SK-N-SH treated with all-trans-retinoic acid at 6 μM for 48 hours (cell line): ENCODE measurements around the gene PPP2R2C.

Source experiments
- ATAC-seq: fragments of 200-7000 bp; cut with Tn5 transposase; 3 replicates; pipeline ENCODE4 v1.9.1; 2020; ENCODE audit warnings: mild to moderate bottlenecking, moderate library complexity
- ARNTL ChIP-seq: fragments of 450-650 bp; formaldehyde crosslinking; IDR thresholded peaks from 2 replicates; pipeline ENCODE4 v1.5.0; 2020; ENCODE audit warnings: low read depth, mild to moderate bottlenecking, moderate library complexity, borderline replicate concordance
- BACH2 ChIP-seq: fragments of 250-450 bp; sonication (Bioruptor Pico); IDR thresholded peaks from 2 replicates; pipeline ENCODE4 v1.9.0; 2021; ENCODE audit warnings: mild to moderate bottlenecking, borderline replicate concordance
- CSDC2 ChIP-seq: fragments of 250-450 bp; sonication (Bioruptor Pico); IDR thresholded peaks from 2 replicates; pipeline ENCODE4 v1.5.0; 2020; ENCODE audit warnings: mild to moderate bottlenecking, moderate library complexity
- ESRRG ChIP-seq: fragments of 250-450 bp; sonication (Bioruptor Pico); IDR thresholded peaks from 2 replicates; pipeline ENCODE4 v1.6.1; 2021; ENCODE audit warnings: mild to moderate bottlenecking
- GLIS3 ChIP-seq: fragments of 250-450 bp; sonication (Bioruptor Pico); IDR thresholded peaks from 2 replicates; pipeline ENCODE4 v1.5.0; 2020; ENCODE audit warnings: mild to moderate bottlenecking, moderate library complexity
- ISL1 ChIP-seq: fragments of 250-450 bp; sonication (Bioruptor Pico); IDR thresholded peaks from 2 replicates; pipeline ENCODE4 v2.1.2; 2022; ENCODE audit warnings: mild to moderate bottlenecking, moderate library complexity
- OSR1 ChIP-seq: fragments of 250-450 bp; sonication (Bioruptor Pico); IDR thresholded peaks from 2 replicates; pipeline ENCODE4 v1.8.0; 2022; ENCODE audit warnings: moderate library complexity, mild to moderate bottlenecking, inconsistent platforms
- PATZ1 ChIP-seq: fragments of 250-450 bp; sonication (Bioruptor Pico); IDR thresholded peaks from 2 replicates; pipeline ENCODE4 v1.8.0; 2020; ENCODE audit warnings: mild to moderate bottlenecking, moderate library complexity, borderline replicate concordance
- PPARA ChIP-seq: fragments of 250-450 bp; sonication (Bioruptor Pico); IDR thresholded peaks from 2 replicates; pipeline ENCODE4 v1.5.0; 2020; ENCODE audit warnings: mild to moderate bottlenecking, borderline replicate concordance
- RARB ChIP-seq: fragments of 250-450 bp; sonication (Bioruptor Pico); IDR thresholded peaks from 2 replicates; pipeline ENCODE4 v1.8.0; 2021; ENCODE audit warnings: mild to moderate bottlenecking, moderate library complexity
- TCF4 ChIP-seq: fragments of 250-450 bp; sonication (Bioruptor Pico); IDR thresholded peaks from 2 replicates; pipeline ENCODE4 v1.8.0; 2021; ENCODE audit warnings: mild to moderate bottlenecking, moderate library complexity, borderline replicate concordance
- TOX ChIP-seq: fragments of 250-450 bp; sonication (Bioruptor Pico); IDR thresholded peaks from 2 replicates; pipeline ENCODE4 v1.8.0; 2021; ENCODE audit warnings: mild to moderate bottlenecking, moderate library complexity, borderline replicate concordance
- ZC3H10 ChIP-seq: fragments of 250-450 bp; sonication (Bioruptor Pico); IDR thresholded peaks from 2 replicates; pipeline ENCODE4 v1.5.1; 2021; ENCODE audit warnings: mild to moderate bottlenecking, moderate library complexity
- ZFP3 ChIP-seq: fragments of 250-450 bp; sonication (Bioruptor Pico); IDR thresholded peaks from 2 replicates; pipeline ENCODE4 v1.5.0; 2020; ENCODE audit warnings: mild to moderate bottlenecking, moderate library complexity
- ZFP30 ChIP-seq: fragments of 450-650 bp; formaldehyde crosslinking; IDR thresholded peaks from 2 replicates; pipeline ENCODE4 v1.5.0; 2022; ENCODE audit warnings: mild to moderate bottlenecking, moderate library complexity
- TF ChIP-seq, protein P1 (sequence below): fragments of 250-450 bp; sonication (Bioruptor Pico); IDR thresholded peaks from 2 replicates; pipeline ENCODE4 v1.5.0; 2020; ENCODE audit warnings: mild to moderate bottlenecking, moderate library complexity
- TF ChIP-seq, protein P2 (sequence below): fragments of 250-450 bp; sonication (Bioruptor Pico); IDR thresholded peaks from 2 replicates; pipeline ENCODE4 v1.5.1; 2020; ENCODE audit warnings: low read depth, mild to moderate bottlenecking, moderate library complexity
- TF ChIP-seq, protein P3 (sequence below): fragments of 250-450 bp; sonication (Bioruptor Pico); IDR thresholded peaks from 2 replicates; pipeline ENCODE4 v1.5.1; 2021; ENCODE audit warnings: mild to moderate bottlenecking, moderate library complexity

Gene PPP2R2C

DNA sequence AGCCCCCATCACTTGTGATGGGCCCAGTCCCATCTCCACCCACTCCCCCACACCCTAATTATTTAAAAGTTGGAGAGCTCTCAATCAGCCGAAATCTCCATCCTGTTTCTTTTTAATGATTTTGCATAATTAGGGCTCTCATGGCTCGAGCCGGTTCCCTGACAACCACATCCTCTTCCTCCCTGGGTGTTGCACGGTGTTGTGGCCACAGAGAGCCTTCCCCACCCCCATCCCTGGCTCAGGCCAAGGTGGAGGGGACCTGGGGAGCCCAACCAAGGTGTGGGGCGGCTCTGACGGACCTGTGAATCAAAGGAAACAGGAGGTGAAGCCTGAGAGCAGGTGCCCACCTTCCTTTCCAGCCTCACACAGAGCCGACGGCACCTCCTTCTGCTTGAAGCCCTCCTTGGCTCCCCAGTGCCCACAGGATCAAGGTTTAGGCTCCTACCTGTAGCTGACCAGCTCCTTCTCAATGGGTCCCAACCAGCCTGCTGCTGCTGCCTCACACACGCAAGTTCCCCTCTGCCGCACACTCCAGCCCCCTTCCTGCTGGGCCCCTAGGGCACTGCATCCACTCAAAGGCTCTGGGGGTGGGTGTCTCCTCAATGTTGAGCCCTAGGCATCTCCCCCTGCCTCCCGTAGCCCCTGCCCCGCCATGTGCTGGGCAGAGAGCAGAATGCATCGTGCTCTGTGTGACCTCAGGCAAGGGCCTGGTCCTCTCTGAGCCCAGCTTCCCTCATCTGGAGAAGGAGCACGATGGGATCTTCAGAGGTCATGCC, 134.1 kb downstream of the PPP2R2C start:
- TF ChIP-seq ISL1 (CRISPR knock-in tag) (no peak), BACH2 (CRISPR knock-in tag) (no peak), ZC3H10 (CRISPR knock-in tag) (no peak), CSDC2 (CRISPR knock-in tag) (no peak), GLIS3 (CRISPR knock-in tag) (no peak), ZFP3 (no peak), PPARA (CRISPR knock-in tag) (no peak), ZFP30 (CRISPR knock-in tag) (no peak)
- TF ChIP-seq, protein P1, sequence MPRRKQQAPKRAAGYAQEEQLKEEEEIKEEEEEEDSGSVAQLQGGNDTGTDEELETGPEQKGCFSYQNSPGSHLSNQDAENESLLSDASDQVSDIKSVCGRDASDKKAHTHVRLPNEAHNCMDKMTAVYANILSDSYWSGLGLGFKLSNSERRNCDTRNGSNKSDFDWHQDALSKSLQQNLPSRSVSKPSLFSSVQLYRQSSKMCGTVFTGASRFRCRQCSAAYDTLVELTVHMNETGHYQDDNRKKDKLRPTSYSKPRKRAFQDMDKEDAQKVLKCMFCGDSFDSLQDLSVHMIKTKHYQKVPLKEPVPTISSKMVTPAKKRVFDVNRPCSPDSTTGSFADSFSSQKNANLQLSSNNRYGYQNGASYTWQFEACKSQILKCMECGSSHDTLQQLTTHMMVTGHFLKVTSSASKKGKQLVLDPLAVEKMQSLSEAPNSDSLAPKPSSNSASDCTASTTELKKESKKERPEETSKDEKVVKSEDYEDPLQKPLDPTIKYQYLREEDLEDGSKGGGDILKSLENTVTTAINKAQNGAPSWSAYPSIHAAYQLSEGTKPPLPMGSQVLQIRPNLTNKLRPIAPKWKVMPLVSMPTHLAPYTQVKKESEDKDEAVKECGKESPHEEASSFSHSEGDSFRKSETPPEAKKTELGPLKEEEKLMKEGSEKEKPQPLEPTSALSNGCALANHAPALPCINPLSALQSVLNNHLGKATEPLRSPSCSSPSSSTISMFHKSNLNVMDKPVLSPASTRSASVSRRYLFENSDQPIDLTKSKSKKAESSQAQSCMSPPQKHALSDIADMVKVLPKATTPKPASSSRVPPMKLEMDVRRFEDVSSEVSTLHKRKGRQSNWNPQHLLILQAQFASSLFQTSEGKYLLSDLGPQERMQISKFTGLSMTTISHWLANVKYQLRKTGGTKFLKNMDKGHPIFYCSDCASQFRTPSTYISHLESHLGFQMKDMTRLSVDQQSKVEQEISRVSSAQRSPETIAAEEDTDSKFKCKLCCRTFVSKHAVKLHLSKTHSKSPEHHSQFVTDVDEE (CRISPR knock-in tag): no peak
- TF ChIP-seq, all 23 proteins: peak for 0
- no peak for ATAC-seq

GRCh38 chr4:6337331-6337935, 135.0 kb downstream of the PPP2R2C start:
- no peak for ATAC-seq

DNA sequence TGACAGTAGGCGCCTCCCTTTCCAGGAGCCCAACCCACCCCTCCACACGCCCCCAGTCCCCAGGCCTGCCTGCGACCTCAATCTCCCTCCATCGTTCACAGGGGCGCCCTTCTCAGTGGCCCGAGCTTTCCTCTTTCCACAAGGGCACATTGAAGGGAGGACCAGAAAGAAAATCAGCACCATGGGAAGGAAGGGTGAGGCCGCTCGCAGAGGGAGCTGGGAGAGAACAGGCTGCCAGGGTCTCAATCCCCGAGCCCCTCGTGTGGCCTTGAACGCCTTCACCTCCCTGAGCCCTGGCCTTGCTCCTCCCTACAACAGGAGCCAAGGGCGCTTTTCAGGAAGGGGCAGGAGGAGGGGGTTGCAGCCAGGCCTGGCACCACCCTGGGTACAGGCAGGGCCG, 136.2 kb downstream of the PPP2R2C start:
- TF ChIP-seq TOX (CRISPR knock-in tag) (no peak), BACH2 (CRISPR knock-in tag) (no peak), PATZ1 (CRISPR knock-in tag) (no peak), CSDC2 (CRISPR knock-in tag) (no peak), RARB (CRISPR knock-in tag) (no peak), TCF4 (no peak), ESRRG (CRISPR knock-in tag) (no peak), OSR1 (CRISPR knock-in tag) (no peak), GLIS3 (CRISPR knock-in tag) (no peak)
- TF ChIP-seq, protein P2, sequence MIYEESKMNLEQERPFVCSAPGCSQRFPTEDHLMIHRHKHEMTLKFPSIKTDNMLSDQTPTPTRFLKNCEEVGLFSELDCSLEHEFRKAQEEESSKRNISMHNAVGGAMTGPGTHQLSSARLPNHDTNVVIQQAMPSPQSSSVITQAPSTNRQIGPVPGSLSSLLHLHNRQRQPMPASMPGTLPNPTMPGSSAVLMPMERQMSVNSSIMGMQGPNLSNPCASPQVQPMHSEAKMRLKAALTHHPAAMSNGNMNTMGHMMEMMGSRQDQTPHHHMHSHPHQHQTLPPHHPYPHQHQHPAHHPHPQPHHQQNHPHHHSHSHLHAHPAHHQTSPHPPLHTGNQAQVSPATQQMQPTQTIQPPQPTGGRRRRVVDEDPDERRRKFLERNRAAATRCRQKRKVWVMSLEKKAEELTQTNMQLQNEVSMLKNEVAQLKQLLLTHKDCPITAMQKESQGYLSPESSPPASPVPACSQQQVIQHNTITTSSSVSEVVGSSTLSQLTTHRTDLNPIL (CRISPR knock-in tag): no peak
- TF ChIP-seq, protein P3, sequence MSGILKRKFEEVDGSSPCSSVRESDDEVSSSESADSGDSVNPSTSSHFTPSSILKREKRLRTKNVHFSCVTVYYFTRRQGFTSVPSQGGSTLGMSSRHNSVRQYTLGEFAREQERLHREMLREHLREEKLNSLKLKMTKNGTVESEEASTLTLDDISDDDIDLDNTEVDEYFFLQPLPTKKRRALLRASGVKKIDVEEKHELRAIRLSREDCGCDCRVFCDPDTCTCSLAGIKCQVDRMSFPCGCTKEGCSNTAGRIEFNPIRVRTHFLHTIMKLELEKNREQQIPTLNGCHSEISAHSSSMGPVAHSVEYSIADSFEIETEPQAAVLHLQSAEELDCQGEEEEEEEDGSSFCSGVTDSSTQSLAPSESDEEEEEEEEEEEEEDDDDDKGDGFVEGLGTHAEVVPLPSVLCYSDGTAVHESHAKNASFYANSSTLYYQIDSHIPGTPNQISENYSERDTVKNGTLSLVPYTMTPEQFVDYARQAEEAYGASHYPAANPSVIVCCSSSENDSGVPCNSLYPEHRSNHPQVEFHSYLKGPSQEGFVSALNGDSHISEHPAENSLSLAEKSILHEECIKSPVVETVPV (CRISPR knock-in tag): no peak
- ATAC-seq: no peak

More at GRCh38 chr4:6337331-6337935, 135.0 kb downstream of the PPP2R2C start:
- TF ChIP-seq ARNTL (CRISPR knock-in tag): no peak
- no peak for TF ChIP-seq ZFP3
- TF ChIP-seq, protein P3 (CRISPR knock-in tag): no peak
